Melanocyte of skin (primary cell): ENCODE measurements around the gene CDKAL1. TPM values are rescaled to one million over a fixed set of nuclear protein-coding genes. Genes with fewer than 3 reads are reported as not detected.

Experiments
- small RNA-seq, 2 donors: library from RNA; depleted of rRNA; stranded (forward); fragments of <200 nt; gene quantifications; one replicate each; pipeline ENCODE3, GENCODE V24; 2012
- total RNA-seq, 2 donors: library from RNA; depleted of rRNA; stranded (reverse); fragments of >200 nt; gene quantifications; 2 replicates each; pipeline ENCODE4 v1.2.3, GENCODE V29; 2012

The CDKAL1 gene
- total RNA-seq, result 10 to 100 TPM; 17.6 to 21.3 TPM

GRCh38 chr6:20534295-20535262 is at the start of gene CDKAL1:
Gene CDKAL1 (plus strand): TSS chr6:20534457. CDS start chr6:20546351, 11,894 bp downstream.

Small RNA genes lying within 50 kb of the gene (small RNA-seq; reads per million reads assigned to genes)
- gene RF00019 (0 reads per million in 2 donors), gene RNU6-150P (0 reads per million in 2 donors)

Other genes starting within 250 kb of the CDKAL1 start
- 10 to 100 TPM in 1 of 2 donors, 1 to 10 TPM in 1; 7.6 to 13.7 TPM for gene E2F3, start 132.6 kb upstream of the CDKAL1 start, total RNA-seq